ENCODE data around the gene CTCF. TPM values are rescaled to one million over a fixed set of nuclear protein-coding genes. Genes with fewer than 3 reads are reported as not detected.

The CTCF gene
- total RNA-seq, 1 donor from 2014 or later, result 69.8 TPM

Other genes starting within 250 kb of the CTCF start
- gene KCTD19, start 235.8 kb upstream of the CTCF start, total RNA-seq, result 0.14 and 1.4 TPM in 2 replicates
- 1.6 and 2.3 TPM in 2 replicates for gene LRRC36, start 235.7 kb upstream of the CTCF start, total RNA-seq
- 17.5 and 26.8 TPM in 2 replicates for gene TPPP3, start 169.0 kb upstream of the CTCF start, total RNA-seq
- gene ZDHHC1, start 146.0 kb upstream of the CTCF start, total RNA-seq, result 16.5 and 17.0 TPM in 2 replicates
- gene HSD11B2, start 131.4 kb upstream of the CTCF start, total RNA-seq, result 38.7 and 44.5 TPM in 2 replicates
- gene ATP6V0D1, start 81.4 kb upstream of the CTCF start, total RNA-seq, result 65.3 and 67.5 TPM in 2 replicates
- not detected in 2 replicates for gene AGRP, start 79.0 kb upstream of the CTCF start, total RNA-seq
- gene RIPOR1, start 33.7 kb upstream of the CTCF start, total RNA-seq, result 72.7 and 78.8 TPM in 2 replicates
- gene CARMIL2, start 82.6 kb downstream of the CTCF start, total RNA-seq, result 11.8 and 14.2 TPM in 2 replicates
- gene ACD, start 97.7 kb downstream of the CTCF start, total RNA-seq, result 32.7 and 34.7 TPM in 2 replicates
- 5.6 and 6.4 TPM in 2 replicates for gene PARD6A, start 98.4 kb downstream of the CTCF start, total RNA-seq
- 25.1 and 26.1 TPM in 2 replicates for gene ENKD1, start 104.2 kb downstream of the CTCF start, total RNA-seq
- gene C16orf86, start 104.3 kb downstream of the CTCF start, total RNA-seq, result 2.5 and 2.6 TPM in 2 replicates
- gene GFOD2, start 156.8 kb downstream of the CTCF start, total RNA-seq, result 38.8 and 40.7 TPM in 2 replicates
- gene RANBP10, start 244.0 kb downstream of the CTCF start, total RNA-seq, result 33.5 and 34.1 TPM in 2 replicates
- gene TSNAXIP1, start 244.4 kb downstream of the CTCF start, total RNA-seq, result 12.3 and 14.5 TPM in 2 replicates

Data from progenitor cell of endocrine pancreas (in vitro differentiated cells).